AML-193 (cell line): Measurements from ENCODE around the gene GOLT1B.
"Not testable (repeated sequence)": the region's sequence is repeated elsewhere in the genome, so short reads cannot be mapped to it uniquely, and the experiment has no call there.

Source experiments
- DNase-seq, 2 experiments: peaks; one replicate each; lab custom pipeline; 2025; lab: John Stamatoyannopoulos, UW

The GOLT1B gene

DNA sequence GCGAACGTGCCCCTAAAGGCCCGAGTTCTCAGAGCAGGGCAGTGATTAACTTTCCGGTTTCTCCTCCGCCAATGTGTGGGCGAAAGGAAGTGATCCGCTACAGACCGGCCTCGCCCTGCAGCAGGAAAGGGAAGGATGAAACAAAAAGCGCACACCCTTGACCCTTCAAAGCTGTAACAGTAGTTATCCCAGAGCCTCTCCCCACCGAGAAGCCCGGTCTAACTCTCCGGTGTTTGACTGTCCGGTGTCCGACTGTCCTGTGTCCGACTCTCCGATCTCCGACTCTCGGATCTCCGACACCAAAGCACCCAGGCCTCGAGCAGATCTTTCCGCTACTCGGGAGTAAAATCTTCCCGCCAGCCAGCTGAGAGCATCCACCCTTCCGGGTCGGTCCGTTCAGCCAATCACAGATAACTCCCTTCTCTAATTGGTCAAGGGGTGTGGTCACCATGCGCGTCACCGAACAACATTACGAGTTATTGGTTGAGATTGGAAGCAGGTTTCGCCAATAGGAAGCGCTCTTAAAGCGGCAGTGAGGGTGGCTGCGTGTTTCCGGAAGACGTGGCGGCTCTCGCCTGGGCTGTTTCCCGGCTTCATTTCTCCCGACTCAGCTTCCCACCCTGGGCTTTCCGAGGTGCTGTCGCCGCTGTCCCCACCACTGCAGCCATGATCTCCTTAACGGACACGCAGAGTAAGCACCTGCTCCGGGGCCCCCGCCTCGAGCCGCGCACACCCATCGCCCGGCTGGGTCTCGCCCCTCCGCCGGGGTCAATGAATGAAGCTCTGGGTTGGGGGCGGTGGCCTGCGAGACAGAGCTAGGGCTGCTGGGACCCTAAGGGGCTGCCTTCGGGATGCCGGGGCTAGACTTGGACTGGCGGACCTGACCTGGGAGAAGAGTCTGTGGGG, at the start of gene GOLT1B, which contains the start of gene RECQL:
Gene GOLT1B (plus strand): TSS at position 532 of the 906 bp plus-strand sequence. CDS start 135 bp downstream, at position 667.
Gene RECQL (minus strand): TSS at position 378 of the 906 bp plus-strand sequence. CDS start 2,065 bp downstream, outside the sequence.
- DNase-seq, result peak; percentile 94 to 95

- no peak for DNase-seq
Observed at GRCh38 chr12:21453312-21453852, 48.2 kb upstream of the GOLT1B start.

DNA sequence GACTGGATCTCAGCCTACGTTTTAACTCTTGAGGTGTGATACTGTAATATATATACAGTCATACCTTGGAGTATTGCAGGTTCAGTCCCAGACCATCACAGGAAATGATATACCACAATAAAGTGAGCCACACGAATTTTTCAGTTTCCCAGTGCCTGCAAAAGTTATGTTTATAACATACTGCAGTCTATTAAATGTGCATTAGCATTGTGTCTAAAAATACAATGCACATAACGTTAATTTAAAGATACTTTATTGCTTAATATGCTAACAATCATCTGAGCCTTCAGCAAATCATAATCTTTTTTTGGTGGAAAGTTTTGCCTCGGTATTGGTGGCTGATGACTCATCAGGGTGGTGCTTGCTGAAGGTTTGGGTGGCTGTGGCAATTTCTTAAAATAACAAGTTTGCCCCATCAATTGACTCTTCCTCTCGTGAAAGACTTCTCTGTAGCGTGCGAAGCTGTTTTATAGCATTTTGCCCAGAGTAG, 45.3 kb upstream of the GOLT1B start:
- DNase-seq, result no peak

GRCh38 chr12:21459474-21459873, 42.1 kb upstream of the GOLT1B start:
- no peak for DNase-seq

- DNase-seq, result not testable (repeated sequence)
Observed at GRCh38 chr12:21467334-21467733, 34.3 kb upstream of the GOLT1B start.

- no peak for DNase-seq
Observed at GRCh38 chr12:21471294-21471693, 30.3 kb upstream of the GOLT1B start.

DNA sequence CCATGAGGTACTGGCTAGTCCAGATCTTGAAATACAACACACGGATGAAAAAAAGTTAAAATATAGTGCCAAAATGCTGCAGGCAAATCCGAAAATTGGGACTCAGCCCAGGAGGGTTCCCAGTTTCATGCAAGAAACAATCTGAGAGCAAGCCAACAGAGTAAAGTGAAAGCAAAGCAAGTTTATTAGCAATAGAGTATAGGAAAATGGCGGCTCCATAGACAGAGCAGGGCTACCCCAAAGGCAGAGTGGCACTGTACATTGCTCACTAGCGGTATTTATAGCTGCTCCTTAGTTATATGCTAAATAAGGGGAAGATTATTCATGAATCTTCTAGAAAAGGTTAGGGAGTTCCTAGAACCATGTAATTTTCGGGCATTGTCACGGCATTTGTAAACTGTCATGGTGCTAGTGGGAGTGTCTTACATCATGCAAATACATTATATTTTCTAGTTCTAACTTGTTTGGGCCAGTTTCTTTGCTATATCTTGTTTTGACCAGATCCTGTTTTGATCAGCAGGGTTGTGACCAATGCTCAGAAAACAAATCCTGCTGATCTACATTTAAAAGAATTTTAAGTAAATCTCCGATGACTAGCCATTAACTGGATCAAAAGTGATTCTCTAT, 29.3 kb upstream of the GOLT1B start:
- DNase-seq, result no peak

- no peak for DNase-seq
Observed at GRCh38 chr12:21475552-21475951, 26.0 kb upstream of the GOLT1B start.

- DNase-seq, result no peak
Observed at GRCh38 chr12:21476949-21477348, 24.6 kb upstream of the GOLT1B start.

DNA sequence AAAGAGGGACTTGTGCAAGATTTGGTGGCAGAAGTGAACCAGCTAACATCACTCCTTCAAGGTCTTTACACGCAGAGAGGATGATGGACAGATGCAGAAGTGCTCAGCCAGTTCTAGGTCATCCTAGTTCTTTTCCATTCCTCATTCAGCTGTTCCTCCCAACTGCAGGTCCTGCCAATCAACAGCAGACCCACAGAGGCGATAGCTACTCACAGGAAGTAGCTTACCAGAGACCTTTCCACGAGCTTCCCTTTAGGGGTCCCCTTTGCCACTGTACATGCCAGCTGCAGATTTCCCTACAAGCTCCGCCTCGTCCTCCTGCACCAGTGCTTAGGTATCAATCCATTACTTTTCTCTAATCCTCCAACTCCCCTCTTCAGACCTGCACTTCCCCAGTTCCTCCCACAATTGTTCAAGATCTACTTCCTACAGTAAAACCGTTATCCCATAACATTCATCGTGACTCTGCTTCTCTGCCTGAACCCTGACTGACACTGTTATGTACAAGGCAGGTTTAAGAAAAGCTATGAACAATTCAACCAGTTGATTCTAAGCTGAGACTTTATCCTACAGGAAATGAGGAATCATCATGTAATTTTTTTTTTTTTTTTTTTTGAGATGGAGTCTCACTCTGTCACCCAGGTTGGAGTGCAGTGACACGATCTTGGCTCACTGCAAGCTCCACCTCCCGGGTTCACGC, 22.7 kb upstream of the GOLT1B start:
- DNase-seq, result no peak

- no peak for DNase-seq
Observed at GRCh38 chr12:21483531-21483930, 18.1 kb upstream of the GOLT1B start.

DNA sequence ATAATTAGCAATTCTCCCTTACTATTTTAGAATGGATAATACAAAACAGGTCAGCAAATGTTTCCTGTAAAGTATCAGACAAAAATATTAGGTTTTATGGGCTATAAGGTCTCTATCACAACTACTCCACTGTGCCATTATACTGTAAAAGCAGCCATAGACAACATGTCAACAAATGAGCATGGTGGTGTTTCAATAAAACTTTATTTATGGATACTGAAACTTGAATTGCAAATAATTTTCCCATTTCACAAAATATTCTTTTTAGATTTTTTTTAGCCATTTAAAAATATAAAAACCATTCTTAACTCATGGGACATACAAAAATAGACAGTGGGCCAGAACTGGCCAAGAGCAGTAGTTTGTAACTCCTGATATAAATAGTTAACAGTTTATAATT, 15.6 kb upstream of the GOLT1B start:
- no peak for DNase-seq

DNA sequence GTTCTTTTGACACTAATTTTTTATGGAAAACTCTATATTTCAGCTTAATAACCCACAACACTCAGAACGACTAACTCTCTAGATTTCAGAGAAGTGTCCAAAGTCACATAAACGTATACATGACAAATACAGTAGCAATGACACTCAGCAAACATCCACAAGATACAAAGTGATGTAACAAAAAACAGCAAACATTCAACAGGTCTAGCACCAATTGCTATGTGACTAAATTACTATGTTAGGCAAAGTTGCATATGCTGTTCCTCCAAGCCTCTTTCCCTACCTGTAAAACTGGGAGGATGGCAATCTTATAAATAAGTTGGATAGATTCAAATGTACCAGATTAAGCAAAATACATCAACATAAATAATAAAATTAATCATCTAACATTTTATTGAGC, 1.8 kb upstream of the GOLT1B start:
- DNase-seq, result no peak

- no peak for DNase-seq
Observed at GRCh38 chr12:21500786-21501257, 767 bp upstream of the GOLT1B start.

DNA sequence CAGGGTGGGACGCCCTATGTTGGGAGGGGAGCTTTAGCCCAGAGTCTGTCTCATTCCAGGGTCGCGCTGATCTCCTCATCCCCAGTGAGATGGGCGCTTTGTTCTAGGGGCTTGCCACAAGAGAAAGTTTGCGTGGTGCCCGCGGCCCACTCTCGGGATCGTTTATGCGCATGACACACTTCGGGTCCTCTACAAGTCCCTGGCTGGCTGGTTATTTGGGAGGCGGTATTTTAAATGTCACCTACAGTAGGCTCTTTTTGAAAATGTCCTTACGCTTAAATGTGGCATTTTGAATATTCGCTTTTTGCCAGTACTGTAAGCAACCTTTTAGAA, 541 bp downstream of the GOLT1B start:
- DNase-seq, result peak in 1 of 2 experiments; percentile 3

DNA sequence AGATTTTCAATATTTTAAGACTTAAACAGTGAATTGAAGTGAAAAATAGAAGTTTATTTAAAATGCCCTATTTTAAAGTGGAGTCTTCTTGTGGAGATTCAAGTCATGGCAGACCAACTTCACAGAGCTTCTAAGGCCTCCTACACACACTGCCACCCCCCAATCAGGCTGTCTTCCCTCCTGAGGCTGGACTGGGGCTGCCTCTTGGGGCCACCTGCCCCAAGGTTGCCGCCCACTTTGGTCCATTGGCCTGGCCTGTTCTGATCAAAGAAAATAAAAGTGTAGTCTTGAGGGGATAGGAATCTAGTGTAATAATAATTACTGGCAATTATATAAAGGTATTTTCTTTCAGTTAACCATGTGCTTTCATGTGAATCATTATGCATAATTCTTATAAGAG, 1.3 kb downstream of the GOLT1B start:
- no peak for DNase-seq

DNA sequence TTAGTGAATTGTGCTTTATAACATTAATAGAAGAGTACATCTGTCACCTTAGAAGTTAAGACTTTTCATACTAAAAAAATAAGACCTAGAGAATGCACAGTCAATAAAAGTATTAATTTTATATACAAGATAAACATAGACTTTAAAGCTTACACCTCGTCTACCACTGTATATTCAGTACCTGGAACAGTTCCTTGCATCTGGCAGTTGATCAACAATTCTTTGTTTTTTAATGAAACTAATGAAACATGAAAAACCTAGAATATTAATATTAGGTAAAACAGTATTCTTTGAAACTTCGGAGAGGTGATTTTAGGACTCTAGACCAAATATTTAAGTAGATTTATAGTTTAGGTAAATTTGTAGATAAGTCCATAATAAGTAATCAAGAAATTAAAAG, 4.3 kb downstream of the GOLT1B start:
- no peak for DNase-seq

DNA sequence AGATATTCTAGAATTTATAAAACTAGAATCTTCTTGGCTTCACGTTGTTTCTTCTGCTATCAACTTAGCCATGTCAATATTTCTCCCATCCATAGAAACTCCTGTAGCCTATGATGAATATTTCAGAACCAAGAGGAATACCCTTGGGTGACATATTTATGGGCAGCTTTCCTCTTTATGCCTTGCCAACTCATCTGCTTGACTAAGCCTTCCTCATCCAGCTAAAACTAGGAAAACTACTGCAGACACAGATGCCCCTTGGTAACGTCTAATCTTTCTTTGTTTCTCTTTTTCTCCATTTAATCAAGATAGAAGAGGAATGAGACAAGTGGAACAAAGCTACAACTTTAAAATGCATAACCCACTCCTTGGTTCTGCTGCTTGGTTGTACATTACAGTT, 6.3 kb downstream of the GOLT1B start:
- no peak for DNase-seq

- DNase-seq, result no peak
Observed at GRCh38 chr12:21509768-21510167, 8.2 kb downstream of the GOLT1B start.

DNA sequence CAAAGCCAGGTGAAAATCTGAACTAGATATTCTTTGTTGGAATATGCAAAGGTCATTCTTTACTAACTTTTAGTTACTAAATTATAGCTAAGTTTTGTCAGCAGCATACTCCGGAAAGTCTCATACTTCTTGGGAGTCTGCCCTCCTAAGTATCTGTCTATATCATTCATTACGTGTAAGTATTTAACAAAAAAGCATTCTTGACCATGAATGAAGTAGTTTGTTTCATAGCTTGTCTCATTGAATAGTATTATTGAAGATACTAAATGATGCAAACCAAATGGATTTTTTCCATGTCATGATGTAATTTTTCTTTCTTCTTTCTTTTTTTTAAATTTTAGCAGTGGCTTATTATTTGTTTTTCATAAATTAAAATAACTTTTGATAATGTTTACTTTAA, 14.7 kb downstream of the GOLT1B start:
- no peak for DNase-seq

DNA sequence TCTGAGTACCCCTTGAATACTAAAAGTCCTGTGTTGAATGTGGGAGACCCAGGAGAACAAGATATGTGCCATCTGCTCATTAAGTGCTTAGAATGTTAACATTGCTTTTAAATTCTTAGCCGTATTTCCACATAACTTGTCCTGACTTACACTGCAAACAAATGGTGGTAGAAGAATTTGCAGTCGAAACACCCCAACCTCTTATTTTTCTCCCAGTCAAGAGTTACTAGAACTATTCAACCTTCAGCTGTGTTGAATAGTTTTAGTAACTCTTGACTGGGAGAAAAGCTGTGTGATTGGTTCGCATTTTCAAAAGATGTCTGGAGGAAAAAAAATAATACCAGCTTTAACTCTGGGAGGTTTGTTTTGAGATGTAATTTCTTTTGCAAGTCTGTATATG, 16.9 kb downstream of the GOLT1B start:
- no peak for DNase-seq

- DNase-seq, result no peak
Observed at GRCh38 chr12:21521541-21521940, 20.0 kb downstream of the GOLT1B start.
